Activated CD4-positive, alpha-beta T cell treated with anti-CD3 and anti-CD28 coated beads for 36 hours (primary cell): ENCODE data around the gene ATP6V0B. TPM values are rescaled to one million over a fixed set of nuclear protein-coding genes. Genes with fewer than 3 reads are reported as not detected.
A peak's percentile ranks its signal among the peaks of the same experiment; 100 is the strongest.

ENCODE experiments used
- ATAC-seq: fragments of 200-7000 bp; cut with Tn5 transposase; one replicate; pipeline ENCODE4 v1.10.0; 2021; ENCODE audit warnings: mild to moderate bottlenecking, moderate library complexity
- CTCF ChIA-PET: fragments of 350-600 bp; sonication (Branson Sonifier 250); formaldehyde crosslinking; loops from one replicate; lab custom pipeline; 2021; ENCODE audit warnings: antibody characterized with exemption; lab: Charles Lee
- POLR2A ChIA-PET: fragments of 350-600 bp; sonication (Branson Sonifier 250); formaldehyde crosslinking; loops from one replicate; lab custom pipeline; 2021; ENCODE audit warnings: antibody characterized with exemption, inconsistent platforms; lab: Charles Lee
- DNase-seq: peaks from one replicate; pipeline ENCODE4 v3.0.0-alpha.2; 2020
- H3K27ac Mint-ChIP-seq: one replicate; pipeline ENCODE4 v1.8.0; 2021; ENCODE audit warnings: mixed read lengths
- H3K27me3 Mint-ChIP-seq: one replicate; pipeline ENCODE4 v1.8.0; 2021; ENCODE audit warnings: mixed read lengths
- H3K36me3 Mint-ChIP-seq: one replicate; pipeline ENCODE4 v1.8.0; 2021; ENCODE audit warnings: low read depth, mixed read lengths
- H3K4me1 Mint-ChIP-seq: one replicate; pipeline ENCODE4 v1.8.0; 2021; ENCODE audit warnings: mixed read lengths
- H3K4me3 Mint-ChIP-seq: one replicate; pipeline ENCODE4 v1.8.0; 2021; ENCODE audit warnings: mild to moderate bottlenecking, moderate library complexity, mixed read lengths
- H3K9me3 Mint-ChIP-seq: one replicate; pipeline ENCODE4 v1.8.0; 2021; ENCODE audit warnings: low read depth, mixed read lengths
- intact Hi-C, 2 experiments: fragments of 100-400 bp; cut with DNase I in 1 of 2; cut with micrococcal nuclease in 1 of 2; formaldehyde crosslinking; loops; one replicate each; pipeline versions ENCODE4 v1.14.2 to v1.15.1; 2022 to 2024; cut with DNase I, micrococcal nuclease
- total RNA-seq, 2 experiments: library from RNA; stranded (reverse); gene quantifications; one replicate each; pipeline ENCODE4 v1.2.3, GENCODE V29; 2021

The ATP6V0B gene
- total RNA-seq, 2 experiments from 2014 or later, result 39.4 to 75.6 TPM

- CTCF ChIA-PET, result interaction anchor here (0.6 to 1.8 kb wide), 4 partner anchors 24 to 263 kb away, joined by 3 to 5 read pairs (median 4); partner anchors contain the start of gene IPO13
- H3K4me1 Mint-ChIP-seq, result peaks cover 24% of the 10 kb centered on the region
- POLR2A ChIA-PET, result interaction anchor here (0.6 kb wide), 1 partner anchor 74 kb away, joined by 3 read pairs; no protein-coding TSS in a partner anchor
- DNase-seq, result peak; percentile 98
- intact Hi-C loops, result loop anchor here (1.0 to 5.0 kb wide), 9 partner anchors 24 to 1522 kb away; partner anchors contain the start of genes IPO13 (in 2 of the 2), ARMH1 (in 1 of the 2), ELOVL1 (in 1 of the 2) and ERI3 (in 1 of the 2)
- H3K27ac Mint-ChIP-seq, result peak within 1 kb of the TSS; percentile 66
- no peaks in the 10 kb centered on the region for H3K9me3 Mint-ChIP-seq
- H3K27me3 Mint-ChIP-seq, result no peaks in the 10 kb centered on the region
- H3K4me3 Mint-ChIP-seq, result peak within 1 kb of the TSS; percentile 86
- peaks cover 30% of the 10 kb centered on the region for H3K36me3 Mint-ChIP-seq
- ATAC-seq, result peak; percentile 93
Measured at GRCh38 chr1:43969746-43970466, 4.9 kb upstream of the ATP6V0B start, which contains the start of gene DPH2. TSS of gene DPH2 (plus strand) at chr1:43970010. CDS start at chr1:43970176, 166 bp downstream.

- Mint-ChIP-seq H3K4me1 (peaks cover 24% of the 10 kb centered on the region), H3K27me3 (no peaks in the 10 kb centered on the region), H3K36me3 (peaks cover 30% of the 10 kb centered on the region), H3K9me3 (no peaks in the 10 kb centered on the region), H3K4me3 (peak overlapping the region; percentile 86), H3K27ac (peak overlapping the region; percentile 66)
- intact Hi-C loops, result loop anchor here (5.0 kb wide), 5 partner anchors 323 to 1522 kb away; partner anchors contain the start of genes ELOVL1 (in 1 of the 2), MED8 (in 1 of the 2), SZT2 (in 1 of the 2) and TESK2 (in 1 of the 2)
- ChIA-PET CTCF (interaction anchor here (0.6 to 1.1 kb wide), 4 partner anchors 23 to 264 kb away, joined by 4 to 5 read pairs (median 4); no protein-coding TSS in a partner anchor), POLR2A (no interaction called here)
- no peak for DNase-seq
- no peak for ATAC-seq
Measured at GRCh38 chr1:43970502-43970901, 4.3 kb upstream of the ATP6V0B start.

- CTCF ChIA-PET, result interaction anchor here (0.6 to 1.1 kb wide), 3 partner anchors 24 to 208 kb away, joined by 4 to 5 read pairs (median 5); no protein-coding TSS in a partner anchor
- no peak for ATAC-seq
- Mint-ChIP-seq H3K4me3 (peak overlapping the region; percentile 86), H3K27ac (peak overlapping the region; percentile 66), H3K9me3 (no peaks in the 10 kb centered on the region), H3K4me1 (peaks cover 26% of the 10 kb centered on the region), H3K36me3 (peaks cover 30% of the 10 kb centered on the region), H3K27me3 (no peaks in the 10 kb centered on the region)
- DNase-seq, result no peak
- POLR2A ChIA-PET, result no interaction called here
- intact Hi-C loops, result loop anchor here (5.0 kb wide), 5 partner anchors 324 to 1521 kb away; partner anchors contain the start of genes ELOVL1 (in 1 of the 2), MED8 (in 1 of the 2), SZT2 (in 1 of the 2) and TESK2 (in 1 of the 2)
Measured at GRCh38 chr1:43970911-43971310, 3.8 kb upstream of the ATP6V0B start.

GRCh38 chr1:43971336-43971980 lies 3.3 kb upstream of the ATP6V0B start:
- DNase-seq, result no peak
- peaks cover 32% of the 10 kb centered on the region for H3K4me1 Mint-ChIP-seq
- ChIA-PET CTCF (interaction anchor here (0.8 to 1.1 kb wide), 2 partner anchors 24 to 208 kb away, joined by 4 to 5 read pairs; no protein-coding TSS in a partner anchor), POLR2A (interaction anchor here (1.3 kb wide), 1 partner anchor 24 kb away, joined by 5 read pairs; no protein-coding TSS in a partner anchor)
- no peaks in the 10 kb centered on the region for H3K27me3 Mint-ChIP-seq
- no peak for ATAC-seq
- H3K4me3 Mint-ChIP-seq, result peak overlapping the region; percentile 86
- H3K9me3 Mint-ChIP-seq, result no peaks in the 10 kb centered on the region
- intact Hi-C loops, result loop anchor here (5.0 kb wide), 5 partner anchors 324 to 1521 kb away; partner anchors contain the start of genes ELOVL1 (in 1 of the 2), MED8 (in 1 of the 2), SZT2 (in 1 of the 2) and TESK2 (in 1 of the 2)
- no peak overlapping the region for H3K27ac Mint-ChIP-seq
- peaks cover 35% of the 10 kb centered on the region for H3K36me3 Mint-ChIP-seq

GRCh38 chr1:43973981-43974442 lies 748 bp upstream of the ATP6V0B start:
- H3K36me3 Mint-ChIP-seq, result peaks cover 56% of the 10 kb centered on the region
- intact Hi-C loops, result loop anchor here (1.0 to 5.0 kb wide), 13 partner anchors 17 to 1518 kb away; partner anchors contain the start of genes CCDC24 (in 2 of the 2), IPO13 (in 2 of the 2), CFAP57 (in 1 of the 2) and EBNA1BP2 (in 1 of the 2)
- DNase-seq (no peak), ATAC-seq (no peak)
- H3K9me3 Mint-ChIP-seq, result no peaks in the 10 kb centered on the region
- ChIA-PET CTCF (interaction anchor here (0.5 to 1.1 kb wide), 2 partner anchors 25 to 344 kb away, joined by 3 read pairs; no protein-coding TSS in a partner anchor), POLR2A (no interaction called here)
- no peaks in the 10 kb centered on the region for H3K27me3 Mint-ChIP-seq
- peak overlapping the region; percentile 88 for H3K27ac Mint-ChIP-seq
- H3K4me3 Mint-ChIP-seq, result peak overlapping the region; percentile 81
- H3K4me1 Mint-ChIP-seq, result peaks cover 54% of the 10 kb centered on the region

GRCh38 chr1:43975249-43975961 lies 645 bp downstream of the ATP6V0B start:
- H3K27ac Mint-ChIP-seq, result peak overlapping the region; percentile 63
- H3K36me3 Mint-ChIP-seq, result peaks cover 57% of the 10 kb centered on the region
- H3K9me3 Mint-ChIP-seq, result no peaks in the 10 kb centered on the region
- intact Hi-C loops, result loop anchor here (2.0 to 5.0 kb wide), 3 partner anchors 15 to 523 kb away; partner anchors contain the start of genes CCDC24 (in 1 of the 2), DMAP1 (in 1 of the 2) and HYI (in 1 of the 2)
- DNase-seq (peak; percentile 45), ATAC-seq (peak; percentile 3)
- ChIA-PET CTCF (interaction anchor here (1.0 to 1.5 kb wide), 5 partner anchors 29 to 445 kb away, joined by 3 to 6 read pairs (median 4); partner anchors contain the start of genes ARTN and IPO13), POLR2A (interaction anchor here (0.6 to 0.9 kb wide), 3 partner anchors 11 to 325 kb away, joined by 3 read pairs; partner anchors contain the start of gene KDM4A)
- peak overlapping the region; percentile 81 for H3K4me3 Mint-ChIP-seq
- peaks cover 50% of the 10 kb centered on the region for H3K4me1 Mint-ChIP-seq
- H3K27me3 Mint-ChIP-seq, result peaks cover 2% of the 10 kb centered on the region

GRCh38 chr1:43976045-43976444 lies 1.3 kb downstream of the ATP6V0B start:
- peaks cover 59% of the 10 kb centered on the region for H3K36me3 Mint-ChIP-seq

GRCh38 chr1:43976890-43977289 lies 2.1 kb downstream of the ATP6V0B start:
- Mint-ChIP-seq H3K4me1 (peaks cover 46% of the 10 kb centered on the region), H3K27ac (no peak overlapping the region), H3K27me3 (peaks cover 5% of the 10 kb centered on the region), H3K9me3 (no peaks in the 10 kb centered on the region), H3K36me3 (peaks cover 56% of the 10 kb centered on the region), H3K4me3 (peak overlapping the region; percentile 3)
- DNase-seq (no peak), ATAC-seq (no peak)
- POLR2A ChIA-PET, result no interaction called here
- CTCF ChIA-PET, result interaction anchor here (1.1 kb wide), 1 partner anchor 71 kb away, joined by 5 read pairs; no protein-coding TSS in a partner anchor
- intact Hi-C loops, result loop anchor here in 1 of 2 experiments (5.0 kb wide), 2 partner anchors 235 to 525 kb away; partner anchors contain the start of genes DMAP1 and HYI

More at GRCh38 chr1:43976045-43976444, 1.3 kb downstream of the ATP6V0B start:
- H3K9me3 Mint-ChIP-seq, result no peaks in the 10 kb centered on the region
- POLR2A ChIA-PET, result interaction anchor here (0.6 kb wide), 1 partner anchor 16 kb away, joined by 3 read pairs; no protein-coding TSS in a partner anchor
- no peak for DNase-seq
- no peak for ATAC-seq
- intact Hi-C loops, result loop anchor here in 1 of 2 experiments (5.0 kb wide), 2 partner anchors 236 to 524 kb away; partner anchors contain the start of genes DMAP1 and HYI
- H3K27me3 Mint-ChIP-seq, result peaks cover 5% of the 10 kb centered on the region
- H3K4me3 Mint-ChIP-seq, result peak overlapping the region; percentile 81
- CTCF ChIA-PET, result interaction anchor here (1.1 to 1.4 kb wide), 3 partner anchors 29 to 72 kb away, joined by 3 to 6 read pairs (median 4); partner anchors contain the start of genes ARTN and IPO13
- H3K4me1 Mint-ChIP-seq, result peaks cover 49% of the 10 kb centered on the region
- H3K27ac Mint-ChIP-seq, result peak overlapping the region; percentile 16

GRCh38 chr1:43977376-43978263 lies 2.9 kb downstream of the ATP6V0B start:
- ChIA-PET POLR2A (interaction anchor here (0.6 kb wide), 1 partner anchor 51 kb away, joined by 5 read pairs; no protein-coding TSS in a partner anchor), CTCF (interaction anchor here (0.6 to 1.3 kb wide), 4 partner anchors 27 to 70 kb away, joined by 3 to 5 read pairs (median 4); no protein-coding TSS in a partner anchor)
- intact Hi-C loops, result loop anchor here in 1 of 2 experiments (5.0 kb wide), 2 partner anchors 235 to 525 kb away; partner anchors contain the start of genes DMAP1 and HYI
- DNase-seq (no peak), ATAC-seq (no peak)
- Mint-ChIP-seq H3K27me3 (peaks cover 5% of the 10 kb centered on the region), H3K4me1 (peaks cover 46% of the 10 kb centered on the region), H3K4me3 (peak overlapping the region; percentile 74), H3K36me3 (peaks cover 50% of the 10 kb centered on the region), H3K27ac (no peak overlapping the region), H3K9me3 (no peaks in the 10 kb centered on the region)
